Middle frontal gyrus (tissue), 1 donor: Measurements from ENCODE around the gene SNUPN.
"Not testable (repeated sequence)": the region's sequence is repeated elsewhere in the genome, so short reads cannot be mapped to it uniquely, and the experiment has no call there.

Experiments used
- DNase-seq: peaks from one replicate; pipeline ENCODE4 v3.0.0-alpha.2; 2015; ENCODE audit warnings: low spot score; ENCODE audit errors: extremely low spot score

Gene SNUPN

GRCh38 chr15:75637245-75638009, 11.9 kb upstream of the SNUPN start:
- DNase-seq: no peak

DNA sequence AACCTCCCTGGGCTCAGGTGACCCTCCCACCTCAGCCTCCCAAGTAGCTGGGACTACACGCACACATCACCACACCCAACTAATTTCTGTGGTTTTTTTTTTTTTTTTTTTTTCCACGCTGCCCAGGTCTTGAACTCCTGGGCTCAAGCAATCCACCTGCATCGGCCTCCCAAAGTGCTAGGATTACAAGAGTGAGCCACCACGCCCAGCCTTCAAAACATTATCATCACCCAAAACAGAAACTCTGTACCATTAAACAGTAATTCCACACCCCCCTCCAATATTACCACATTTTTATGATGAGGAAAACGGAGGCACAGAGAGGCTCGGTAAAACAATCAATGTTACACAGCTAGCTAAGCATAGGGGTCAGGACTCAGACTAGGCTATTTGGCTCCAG, 10.5 kb upstream of the SNUPN start:
- DNase-seq: no peak

DNA sequence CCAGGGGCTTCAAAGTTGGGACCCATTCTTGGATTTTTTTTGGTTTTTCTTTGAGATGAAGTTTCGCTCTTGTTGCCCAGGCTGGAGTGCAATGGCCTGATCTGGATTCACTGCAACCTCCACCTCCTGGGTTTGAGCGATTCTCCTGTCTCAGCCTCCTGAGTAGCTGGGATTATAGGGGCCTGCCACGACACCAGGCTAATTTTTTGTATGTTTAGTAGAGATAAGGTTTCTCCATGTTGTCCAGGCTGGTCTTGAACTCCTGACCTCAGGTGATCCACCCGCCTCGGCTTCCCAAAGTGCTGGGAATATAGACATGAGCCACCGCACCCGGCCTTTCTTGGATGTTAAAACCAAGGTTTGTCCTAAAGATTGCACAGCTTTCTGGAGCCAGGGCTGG, 8.4 kb upstream of the SNUPN start:
- DNase-seq: not testable (repeated sequence)

DNA sequence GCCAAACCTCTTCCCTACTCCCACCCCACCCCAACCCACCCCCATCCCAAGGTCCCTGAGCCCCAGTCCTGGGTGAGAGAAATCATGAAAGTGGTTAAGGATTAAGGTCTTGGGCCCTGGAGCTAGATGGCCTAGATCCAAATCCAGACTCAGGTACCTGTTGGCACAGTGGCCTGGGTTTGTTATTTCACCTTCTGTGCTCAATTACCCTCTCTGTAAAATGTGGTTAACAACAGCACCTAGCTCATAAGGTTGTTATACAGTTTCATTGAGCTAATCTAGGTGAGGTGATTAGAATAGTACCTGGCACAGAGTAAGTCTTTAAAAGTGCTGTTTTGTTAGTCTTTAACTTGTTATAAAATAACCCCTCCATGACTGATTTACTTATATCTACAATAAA, 6.4 kb upstream of the SNUPN start:
- DNase-seq: no peak

DNA sequence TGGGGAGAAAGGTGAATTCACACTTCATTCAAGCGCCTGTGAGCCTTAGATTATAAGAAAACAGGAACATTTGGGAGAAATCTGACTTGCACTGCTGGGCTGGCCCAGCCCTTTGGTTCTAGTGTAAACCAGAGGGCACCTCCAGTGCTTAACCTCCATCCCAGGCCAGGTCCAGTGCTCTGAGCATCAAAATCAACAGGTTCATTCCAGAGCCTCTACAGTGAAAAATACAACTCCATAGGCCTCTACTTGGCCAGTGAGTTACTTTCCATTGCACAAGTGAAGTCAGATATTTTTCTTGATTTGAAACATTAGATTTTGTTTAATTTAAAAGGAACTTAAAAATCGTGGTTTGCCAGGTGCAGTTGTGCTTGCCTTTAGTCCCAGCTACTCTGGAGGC, 3.0 kb downstream of the SNUPN start:
- no peak for DNase-seq

GRCh38 chr15:75620841-75621391, 4.6 kb downstream of the SNUPN start:
- no peak for DNase-seq

DNA sequence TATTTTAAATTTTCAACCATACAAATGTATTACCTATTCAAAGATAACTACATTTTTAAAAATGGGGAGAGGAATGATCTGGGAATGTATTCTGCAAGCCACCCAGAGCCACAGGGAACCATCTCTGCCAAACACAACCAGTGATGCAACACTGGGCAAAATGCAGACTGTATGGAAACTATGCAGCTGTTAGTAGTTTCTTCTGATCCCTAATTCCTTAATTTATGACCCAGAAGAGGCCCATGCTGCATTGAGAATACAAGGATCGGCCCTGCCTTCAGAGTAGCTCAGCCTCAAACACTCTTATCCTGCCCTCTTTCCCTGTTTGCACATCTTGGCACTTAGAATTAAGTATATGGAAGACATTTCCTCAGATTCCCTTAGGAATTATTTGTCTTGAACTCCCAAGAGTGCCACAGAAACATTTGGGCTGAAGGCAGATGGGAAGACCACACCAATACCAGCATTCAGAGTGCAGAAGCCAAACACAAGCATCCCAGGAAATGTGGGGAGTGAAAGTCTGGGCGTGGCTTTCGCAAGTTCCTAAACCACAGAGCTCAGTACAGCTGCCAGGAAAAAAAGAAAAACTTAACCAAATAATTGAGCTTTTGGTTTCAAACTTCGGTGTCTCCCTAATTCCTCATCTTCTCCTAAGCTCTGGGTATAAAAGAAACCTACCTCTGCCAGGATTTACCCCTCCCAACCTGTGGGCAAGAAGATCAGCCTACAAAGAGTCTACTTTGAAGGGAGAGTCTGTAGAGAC, 5.3 kb downstream of the SNUPN start:
- no peak for DNase-seq

DNA sequence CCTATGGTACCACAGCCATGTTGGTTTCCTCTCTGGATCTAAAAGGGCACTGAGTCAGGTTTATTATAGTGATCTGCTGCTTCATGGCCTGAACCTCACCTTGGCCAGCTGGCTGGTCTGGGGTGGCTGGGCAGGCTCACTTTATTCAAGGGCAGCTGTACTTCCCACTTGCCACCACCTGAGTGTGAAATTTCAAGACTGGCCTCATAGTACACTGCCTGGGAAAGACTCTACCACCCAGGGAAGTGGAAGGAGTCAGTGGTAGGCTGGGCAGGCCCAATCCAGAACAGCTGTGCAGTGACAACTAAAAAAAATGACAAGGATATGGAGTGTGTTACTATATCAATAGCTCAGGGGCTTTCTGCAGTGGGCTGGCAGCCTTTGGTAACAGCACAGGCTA, 8.8 kb downstream of the SNUPN start:
- no peak for DNase-seq

- DNase-seq: no peak
Observed at GRCh38 chr15:75606711-75607699, 18.5 kb downstream of the SNUPN start.

GRCh38 chr15:75606026-75606425, 19.5 kb downstream of the SNUPN start:
- no peak for DNase-seq

DNA sequence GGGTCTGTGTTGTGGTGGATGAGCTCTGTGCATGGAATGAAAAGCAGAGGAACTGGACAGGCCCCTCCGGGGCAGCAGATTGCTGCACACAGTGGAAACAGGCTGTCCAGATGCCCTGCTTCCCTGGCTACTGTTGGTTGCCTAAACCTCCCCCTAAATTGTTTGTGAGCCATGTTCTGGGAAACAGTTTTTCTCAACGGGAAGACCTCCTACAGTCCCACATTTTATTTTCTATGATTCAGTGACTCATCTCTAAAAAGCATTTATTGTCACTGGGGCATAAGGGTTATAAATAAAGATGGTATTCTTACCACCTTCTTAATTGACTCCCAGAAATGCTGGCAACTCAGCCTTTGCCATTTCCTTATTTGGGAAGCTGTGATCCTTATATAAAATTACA, 26.1 kb downstream of the SNUPN start:
- no peak for DNase-seq

- DNase-seq: no peak
Observed at GRCh38 chr15:75598361-75598760, 27.2 kb downstream of the SNUPN start.

DNA sequence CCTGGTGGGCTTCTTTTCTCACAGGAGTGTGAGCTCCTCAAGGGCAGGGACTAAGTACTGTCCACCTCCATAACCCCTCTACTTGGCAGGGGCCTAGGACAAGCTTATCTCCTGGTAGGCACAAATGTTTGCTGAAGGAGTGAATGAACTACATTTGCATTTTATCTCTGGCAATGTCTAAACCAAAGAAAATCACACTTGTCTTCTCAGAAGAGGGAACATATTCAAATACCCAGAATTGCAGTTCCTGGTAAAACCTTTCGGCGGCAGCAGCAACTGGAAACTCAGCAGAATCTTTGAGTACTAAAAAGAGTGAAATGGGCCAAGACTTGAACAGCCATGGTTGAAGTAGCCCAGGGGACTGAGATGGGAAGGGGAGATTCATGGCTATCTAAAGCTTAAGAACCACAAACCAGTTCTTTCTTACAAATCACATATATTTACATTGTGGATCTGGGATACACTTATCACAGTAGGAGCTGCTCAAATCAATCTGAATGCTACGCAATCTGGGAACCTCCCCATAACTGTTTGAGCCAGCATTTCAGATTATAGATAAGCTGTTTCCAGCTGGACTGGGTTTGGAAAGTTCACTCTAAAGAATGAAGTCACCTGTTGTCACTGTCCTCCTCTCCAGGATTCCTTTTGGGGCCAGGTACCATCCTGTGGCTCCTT, 27.7 kb downstream of the SNUPN start:
- DNase-seq: no peak

DNA sequence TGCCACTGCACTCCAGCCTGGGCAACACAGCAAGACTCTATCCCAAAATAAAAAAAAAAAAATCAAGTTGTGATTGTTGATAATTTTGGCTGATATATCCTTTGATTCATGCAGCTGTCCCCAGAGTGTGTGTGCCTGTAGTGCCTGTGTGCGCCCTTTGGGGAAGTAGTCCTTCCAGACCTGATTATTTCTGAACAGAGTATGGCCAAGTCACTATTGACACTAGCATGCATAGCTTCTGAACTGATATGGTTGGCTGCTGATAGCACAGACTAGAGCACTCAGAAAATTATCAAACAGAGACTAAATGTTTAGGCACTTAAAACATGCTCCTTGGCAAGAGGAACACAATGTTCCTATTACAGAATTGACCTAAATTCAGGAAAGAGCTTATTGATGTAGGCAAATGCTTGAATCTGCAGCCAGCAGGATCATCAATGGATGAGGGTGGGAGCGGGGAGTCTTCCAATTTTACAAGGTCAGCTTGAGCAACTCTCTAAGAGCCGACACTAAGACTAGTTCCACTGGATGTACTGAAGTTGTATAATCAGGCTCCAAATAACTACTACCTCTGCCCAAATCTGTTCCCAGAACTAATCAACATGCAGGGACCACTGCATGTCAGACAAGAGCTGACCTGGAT, 28.7 kb downstream of the SNUPN start:
- DNase-seq: no peak

DNA sequence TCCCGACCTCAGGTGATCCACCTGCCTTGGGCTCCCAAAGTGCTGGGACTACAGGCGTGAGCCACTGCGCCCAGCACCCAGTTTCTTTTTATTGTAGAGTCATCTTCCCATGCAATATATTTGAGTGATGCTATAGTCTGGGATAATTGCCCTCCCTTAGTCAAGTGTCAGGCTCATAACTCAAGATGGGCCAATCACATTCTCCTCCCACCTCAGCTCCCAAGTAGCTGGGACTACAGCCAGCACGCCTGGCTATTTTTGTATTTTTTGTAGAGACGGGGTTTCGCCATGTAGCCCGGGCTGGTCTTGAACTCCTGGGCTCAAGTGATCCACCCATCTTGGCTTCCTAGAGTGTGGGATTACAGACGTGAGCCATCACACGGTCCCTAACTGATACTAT, 31.2 kb downstream of the SNUPN start:
- DNase-seq: no peak

- DNase-seq: no peak
Observed at GRCh38 chr15:75591655-75592364, 33.7 kb downstream of the SNUPN start.

DNA sequence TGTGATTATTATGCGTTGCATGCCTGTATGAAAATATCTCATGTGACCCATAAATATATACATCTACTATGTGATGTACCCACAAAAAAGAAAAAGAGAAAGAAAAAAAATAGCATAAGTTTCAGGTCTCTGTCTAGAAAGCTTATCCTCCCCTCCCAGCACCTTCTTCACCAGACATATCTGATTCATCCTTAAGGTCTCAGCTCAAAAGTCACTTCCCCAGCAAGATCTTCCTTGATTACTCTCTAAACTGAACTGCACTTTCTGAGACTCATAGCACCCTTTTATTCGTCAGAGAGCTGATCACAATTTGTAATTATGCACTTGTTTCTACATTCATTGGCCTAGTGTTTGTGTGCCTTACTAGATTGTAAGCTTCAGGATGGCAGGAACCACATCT, 35.3 kb downstream of the SNUPN start:
- DNase-seq: no peak

DNA sequence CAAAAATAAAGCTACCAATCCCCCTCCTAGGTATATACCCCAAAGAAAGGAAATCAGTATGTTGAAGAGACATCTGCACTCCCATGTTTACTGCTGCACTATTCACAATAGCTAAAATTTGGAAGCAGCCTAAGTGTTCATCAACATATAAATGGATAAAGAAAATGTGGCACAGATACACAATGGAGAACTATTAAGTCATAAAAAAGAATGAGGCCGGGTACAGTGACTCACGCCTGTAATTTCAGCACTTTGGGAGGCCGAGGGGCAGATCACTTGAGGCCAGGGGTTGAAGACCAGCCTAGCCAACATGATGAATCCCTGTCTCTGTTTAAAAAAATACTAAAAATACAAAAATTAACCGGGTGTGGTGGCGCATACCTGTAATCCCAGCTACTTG, 36.5 kb downstream of the SNUPN start:
- DNase-seq: no peak

- not testable (repeated sequence) for DNase-seq
Observed at GRCh38 chr15:75586422-75586821, 39.1 kb downstream of the SNUPN start.

DNA sequence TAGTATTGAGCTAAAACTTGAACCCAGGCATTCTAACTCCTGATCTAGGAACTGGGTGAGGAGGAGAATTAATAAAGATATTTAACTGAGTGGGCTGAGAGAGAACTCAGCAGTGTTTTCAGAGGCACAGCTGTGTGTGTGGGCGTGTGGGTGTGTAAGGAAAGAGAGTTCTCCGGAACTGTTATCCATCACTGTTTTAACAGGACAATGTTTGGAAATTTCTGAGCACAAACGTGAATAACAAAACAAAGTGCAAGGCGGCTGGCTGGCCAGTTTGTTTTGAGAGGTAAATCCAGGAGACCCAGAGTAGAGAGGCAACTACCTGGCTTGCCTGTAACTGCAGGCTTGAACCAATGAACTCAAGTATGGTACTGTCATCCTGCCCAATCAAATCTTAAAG, 41.4 kb downstream of the SNUPN start:
- no peak for DNase-seq
